ENCODE results near the gene EMC6. TPM values are rescaled to one million over a fixed set of nuclear protein-coding genes. Genes with fewer than 3 reads are reported as not detected.
A peak's percentile ranks its signal among the peaks of the same experiment; 100 is the strongest.

EMC6 gene
- polyA plus RNA-seq, 1 of the 3 experiments (the other 2 are of a cell fraction), result 56.6 TPM

DNA sequence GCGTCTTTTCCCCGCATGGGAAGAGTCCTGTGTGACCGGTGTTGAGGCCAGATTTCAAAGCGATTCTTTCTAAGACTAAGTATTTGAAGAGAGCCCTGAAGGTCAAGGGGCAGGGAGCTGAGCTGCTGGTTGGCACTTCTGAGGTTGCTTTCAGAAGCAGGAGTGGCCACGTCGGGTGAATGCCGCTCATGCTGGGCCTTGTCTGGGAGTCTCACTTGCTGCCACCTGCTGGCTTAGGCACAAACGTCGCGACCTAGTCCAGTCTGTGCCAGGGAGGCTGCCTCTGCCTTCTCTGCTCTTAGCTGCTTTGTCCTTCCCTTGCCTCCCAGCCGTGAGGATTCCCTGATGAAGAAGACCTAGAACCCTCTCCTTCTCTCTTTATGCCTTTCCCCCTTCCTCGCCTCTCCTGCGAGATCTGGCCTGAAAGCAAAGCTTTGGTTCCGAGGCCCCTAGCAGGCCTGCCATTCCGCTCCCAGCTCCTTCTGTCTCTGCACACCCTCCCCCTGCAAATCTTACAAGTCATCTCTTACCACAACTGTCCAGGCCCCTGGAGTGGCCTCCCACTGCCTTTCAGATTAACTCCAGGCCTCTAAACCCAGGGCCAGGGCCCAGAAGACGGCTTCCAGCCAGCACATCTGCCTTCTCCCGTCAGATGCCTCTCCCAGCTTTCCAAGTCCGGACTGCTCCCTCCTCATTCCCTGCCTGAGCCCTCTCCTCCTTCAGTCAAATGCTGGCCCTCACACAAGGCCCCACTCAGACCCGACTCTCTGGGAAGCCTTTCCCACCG lies 20.6 kb upstream of the EMC6 start:
- no peaks in the 10 kb centered on the region for H3K9me3 ChIP-seq
- H2AFZ ChIP-seq (ENCODE audit: low read depth), result no peak overlapping the region
- no peak overlapping the region for H3K9ac ChIP-seq
- H3K4me1 ChIP-seq (ENCODE audit: control insufficient read depth in 1 of 2, insufficient read depth in 2 of 2, low read depth in 1 of 2, low read length in 1 of 2), result no peaks in the 10 kb centered on the region
- H3K4me2 ChIP-seq, result no peak overlapping the region
- no peaks in the 10 kb centered on the region for H3K79me2 ChIP-seq (ENCODE audit: insufficient read depth)
- CTCF ChIA-PET, result interaction anchor here (0.9 to 5.3 kb wide), 15 partner anchors 10 to 862 kb away, joined by 3 to 35 read pairs (median 4); partner anchors contain the start of genes CTNS, NCBP3, SHPK and TAX1BP3
- H3F3A ChIP-seq (replicated peaks; ENCODE audit: insufficient read depth), result no peaks in the 10 kb centered on the region
- no peaks in the 10 kb centered on the region for H3K27me3 ChIP-seq (ENCODE audit: insufficient read depth)
- H3K9me2 ChIP-seq, result no peaks in the 10 kb centered on the region
- H3K36me3 ChIP-seq (replicated peaks in 1 of 2; ENCODE audit: control insufficient read depth in 1 of 2, insufficient read depth in 2 of 2, low read length in 1 of 2), result peaks cover 0 to 8% of the 10 kb centered on the region in 2 experiments
- TF ChIP-seq CHD2 (IDR thresholded peaks at IDR 0.05; ENCODE audit: low read length, partially characterized antibody), result no peak
- TF ChIP-seq, protein P1, sequence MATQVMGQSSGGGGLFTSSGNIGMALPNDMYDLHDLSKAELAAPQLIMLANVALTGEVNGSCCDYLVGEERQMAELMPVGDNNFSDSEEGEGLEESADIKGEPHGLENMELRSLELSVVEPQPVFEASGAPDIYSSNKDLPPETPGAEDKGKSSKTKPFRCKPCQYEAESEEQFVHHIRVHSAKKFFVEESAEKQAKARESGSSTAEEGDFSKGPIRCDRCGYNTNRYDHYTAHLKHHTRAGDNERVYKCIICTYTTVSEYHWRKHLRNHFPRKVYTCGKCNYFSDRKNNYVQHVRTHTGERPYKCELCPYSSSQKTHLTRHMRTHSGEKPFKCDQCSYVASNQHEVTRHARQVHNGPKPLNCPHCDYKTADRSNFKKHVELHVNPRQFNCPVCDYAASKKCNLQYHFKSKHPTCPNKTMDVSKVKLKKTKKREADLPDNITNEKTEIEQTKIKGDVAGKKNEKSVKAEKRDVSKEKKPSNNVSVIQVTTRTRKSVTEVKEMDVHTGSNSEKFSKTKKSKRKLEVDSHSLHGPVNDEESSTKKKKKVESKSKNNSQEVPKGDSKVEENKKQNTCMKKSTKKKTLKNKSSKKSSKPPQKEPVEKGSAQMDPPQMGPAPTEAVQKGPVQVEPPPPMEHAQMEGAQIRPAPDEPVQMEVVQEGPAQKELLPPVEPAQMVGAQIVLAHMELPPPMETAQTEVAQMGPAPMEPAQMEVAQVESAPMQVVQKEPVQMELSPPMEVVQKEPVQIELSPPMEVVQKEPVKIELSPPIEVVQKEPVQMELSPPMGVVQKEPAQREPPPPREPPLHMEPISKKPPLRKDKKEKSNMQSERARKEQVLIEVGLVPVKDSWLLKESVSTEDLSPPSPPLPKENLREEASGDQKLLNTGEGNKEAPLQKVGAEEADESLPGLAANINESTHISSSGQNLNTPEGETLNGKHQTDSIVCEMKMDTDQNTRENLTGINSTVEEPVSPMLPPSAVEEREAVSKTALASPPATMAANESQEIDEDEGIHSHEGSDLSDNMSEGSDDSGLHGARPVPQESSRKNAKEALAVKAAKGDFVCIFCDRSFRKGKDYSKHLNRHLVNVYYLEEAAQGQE (IDR thresholded peaks at IDR 0.05; ENCODE audit: low read depth, low read length), result no peak
- TF ChIP-seq, protein P2, sequence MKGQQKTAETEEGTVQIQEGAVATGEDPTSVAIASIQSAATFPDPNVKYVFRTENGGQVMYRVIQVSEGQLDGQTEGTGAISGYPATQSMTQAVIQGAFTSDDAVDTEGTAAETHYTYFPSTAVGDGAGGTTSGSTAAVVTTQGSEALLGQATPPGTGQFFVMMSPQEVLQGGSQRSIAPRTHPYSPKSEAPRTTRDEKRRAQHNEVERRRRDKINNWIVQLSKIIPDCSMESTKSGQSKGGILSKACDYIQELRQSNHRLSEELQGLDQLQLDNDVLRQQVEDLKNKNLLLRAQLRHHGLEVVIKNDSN (IDR thresholded peaks at IDR 0.05; ENCODE audit: borderline replicate concordance, low read depth), result no peak
- no peak for TF ChIP-seq NRF1 (IDR thresholded peaks at IDR 0.05; ENCODE audit: low read depth, low read length)
- no peak for TF ChIP-seq NFIC (IDR thresholded peaks at IDR 0.05; ENCODE audit: borderline replicate concordance)
- TF ChIP-seq, protein P3, sequence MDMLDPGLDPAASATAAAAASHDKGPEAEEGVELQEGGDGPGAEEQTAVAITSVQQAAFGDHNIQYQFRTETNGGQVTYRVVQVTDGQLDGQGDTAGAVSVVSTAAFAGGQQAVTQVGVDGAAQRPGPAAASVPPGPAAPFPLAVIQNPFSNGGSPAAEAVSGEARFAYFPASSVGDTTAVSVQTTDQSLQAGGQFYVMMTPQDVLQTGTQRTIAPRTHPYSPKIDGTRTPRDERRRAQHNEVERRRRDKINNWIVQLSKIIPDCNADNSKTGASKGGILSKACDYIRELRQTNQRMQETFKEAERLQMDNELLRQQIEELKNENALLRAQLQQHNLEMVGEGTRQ (IDR thresholded peaks at IDR 0.05; ENCODE audit: borderline replicate concordance, low read depth, low read length), result no peak
- TF ChIP-seq, protein P4, sequence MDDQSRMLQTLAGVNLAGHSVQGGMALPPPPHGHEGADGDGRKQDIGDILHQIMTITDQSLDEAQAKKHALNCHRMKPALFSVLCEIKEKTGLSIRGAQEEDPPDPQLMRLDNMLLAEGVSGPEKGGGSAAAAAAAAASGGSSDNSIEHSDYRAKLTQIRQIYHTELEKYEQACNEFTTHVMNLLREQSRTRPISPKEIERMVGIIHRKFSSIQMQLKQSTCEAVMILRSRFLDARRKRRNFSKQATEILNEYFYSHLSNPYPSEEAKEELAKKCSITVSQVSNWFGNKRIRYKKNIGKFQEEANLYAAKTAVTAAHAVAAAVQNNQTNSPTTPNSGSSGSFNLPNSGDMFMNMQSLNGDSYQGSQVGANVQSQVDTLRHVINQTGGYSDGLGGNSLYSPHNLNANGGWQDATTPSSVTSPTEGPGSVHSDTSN (IDR thresholded peaks at IDR 0.05), result no peak
- no peak for TF ChIP-seq FOSL2 (IDR thresholded peaks at IDR 0.05; ENCODE audit: borderline replicate concordance, low read depth)
- TF ChIP-seq RAD21 (IDR thresholded peaks at IDR 0.05; ENCODE audit: low read length), result peak; percentile 58
- no peak for TF ChIP-seq RXRA (IDR thresholded peaks at IDR 0.05; ENCODE audit: borderline replicate concordance, low read depth)
- TF ChIP-seq ELF1 (IDR thresholded peaks at IDR 0.05), result no peak
- TF ChIP-seq FOXM1 (IDR thresholded peaks at IDR 0.05; ENCODE audit: low read depth), result no peak
- no peak for TF ChIP-seq GABPA (IDR thresholded peaks at IDR 0.05; ENCODE audit: low read depth)
- TF ChIP-seq, protein P5, sequence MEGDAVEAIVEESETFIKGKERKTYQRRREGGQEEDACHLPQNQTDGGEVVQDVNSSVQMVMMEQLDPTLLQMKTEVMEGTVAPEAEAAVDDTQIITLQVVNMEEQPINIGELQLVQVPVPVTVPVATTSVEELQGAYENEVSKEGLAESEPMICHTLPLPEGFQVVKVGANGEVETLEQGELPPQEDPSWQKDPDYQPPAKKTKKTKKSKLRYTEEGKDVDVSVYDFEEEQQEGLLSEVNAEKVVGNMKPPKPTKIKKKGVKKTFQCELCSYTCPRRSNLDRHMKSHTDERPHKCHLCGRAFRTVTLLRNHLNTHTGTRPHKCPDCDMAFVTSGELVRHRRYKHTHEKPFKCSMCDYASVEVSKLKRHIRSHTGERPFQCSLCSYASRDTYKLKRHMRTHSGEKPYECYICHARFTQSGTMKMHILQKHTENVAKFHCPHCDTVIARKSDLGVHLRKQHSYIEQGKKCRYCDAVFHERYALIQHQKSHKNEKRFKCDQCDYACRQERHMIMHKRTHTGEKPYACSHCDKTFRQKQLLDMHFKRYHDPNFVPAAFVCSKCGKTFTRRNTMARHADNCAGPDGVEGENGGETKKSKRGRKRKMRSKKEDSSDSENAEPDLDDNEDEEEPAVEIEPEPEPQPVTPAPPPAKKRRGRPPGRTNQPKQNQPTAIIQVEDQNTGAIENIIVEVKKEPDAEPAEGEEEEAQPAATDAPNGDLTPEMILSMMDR (IDR thresholded peaks at IDR 0.05), result peak; percentile 61
- TF ChIP-seq SIN3A (IDR thresholded peaks at IDR 0.05; ENCODE audit: borderline replicate concordance, low read depth, low read length), result no peak
- TF ChIP-seq RFX5 (IDR thresholded peaks at IDR 0.05; ENCODE audit: low read length), result no peak
- TF ChIP-seq SMC3 (IDR thresholded peaks at IDR 0.05; ENCODE audit: low read depth, low read length), result peak; percentile 68
- TF ChIP-seq GATA2 (CRISPR knock-in tag; IDR thresholded peaks at IDR 0.05), result no peak
- H3K4me3 ChIP-seq (ENCODE audit: low read depth in 2 of 2, low read length in 1 of 2), result no peak overlapping the region
- no peak overlapping the region for H3K27ac ChIP-seq (ENCODE audit: low read depth in 2 of 2, low read length in 1 of 2)
- no peaks in the 10 kb centered on the region for H4K20me1 ChIP-seq (ENCODE audit: insufficient read depth)
- POLR2A ChIA-PET, result no interaction called here
- peak; percentile 71 for DNase-seq
- WGBS (ENCODE audit: low lambda C conversion rate), result 76% methylated on average over 18 of the region's 20 CpGs

Measured in SK-N-SH (cell line).